ENCODE measurements around the gene COL17A1.

DNA sequence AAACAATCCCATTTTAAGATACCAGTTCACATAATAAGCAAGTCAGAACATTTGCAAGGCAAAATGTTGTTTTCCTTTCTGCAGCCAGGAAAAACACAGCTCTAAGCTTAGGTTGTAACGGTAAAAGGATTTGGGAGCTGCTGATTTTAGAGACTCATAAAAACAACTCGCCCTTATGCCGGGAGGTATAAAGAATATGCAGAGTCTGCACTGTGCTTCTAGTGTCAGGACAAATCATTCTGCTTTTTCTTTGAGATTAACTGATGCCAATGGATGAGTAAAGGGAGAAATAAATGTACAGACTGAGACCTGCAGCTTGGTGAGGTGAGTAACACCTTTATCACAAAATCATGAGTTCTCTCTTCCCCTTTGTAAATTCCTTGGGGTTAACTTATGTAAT is 34.3 kb upstream of the COL17A1 start:
- TF ChIP-seq YY1 (IDR thresholded peaks at IDR 0.05; ENCODE audit: insufficient read depth, insufficient read length): no peak
- TF ChIP-seq ZNF274 (IDR thresholded peaks at IDR 0.05; ENCODE audit: low read depth, low read length): no peak
- TF ChIP-seq SUZ12 (IDR thresholded peaks at IDR 0.05; ENCODE audit: extremely low read depth, insufficient read depth, insufficient read length): no peak

Data from NT2/D1 (cell line).